Activated CD8-positive, alpha-beta memory T cell treated with anti-CD3 and anti-CD28 coated beads, Interleukin-2, amount 50 U/mL, for 48 hours (primary cell): ENCODE data around the gene CEP295NL.
"Not testable (repeated sequence)": the region's sequence is repeated elsewhere in the genome, so short reads cannot be mapped to it uniquely, and the experiment has no call there.

ENCODE experiments used
- DNase-seq: peaks from one replicate; pipeline ENCODE4 v3.0.0-alpha.2; 2020

The CEP295NL gene

GRCh38 chr17:78901806-78902205, 1.2 kb downstream of the CEP295NL start:
- DNase-seq = no peak

GRCh38 chr17:78900816-78901215, 2.2 kb downstream of the CEP295NL start:
- no peak for DNase-seq

GRCh38 chr17:78899361-78900260, 3.4 kb downstream of the CEP295NL start:
- DNase-seq = no peak

- DNase-seq = no peak
Observed at GRCh38 chr17:78898947-78899346, 4.1 kb downstream of the CEP295NL start.

GRCh38 chr17:78898075-78898836, 4.7 kb downstream of the CEP295NL start:
- no peak for DNase-seq

- no peak for DNase-seq
Observed at GRCh38 chr17:78897664-78898047, 5.3 kb downstream of the CEP295NL start.

- no peak for DNase-seq
Observed at GRCh38 chr17:78896834-78897663, 6.0 kb downstream of the CEP295NL start.

GRCh38 chr17:78896091-78896833, 6.7 kb downstream of the CEP295NL start:
- DNase-seq = no peak

- DNase-seq = no peak
Observed at GRCh38 chr17:78895322-78895721, 7.7 kb downstream of the CEP295NL start.

GRCh38 chr17:78893684-78894083, 9.3 kb downstream of the CEP295NL start:
- no peak for DNase-seq

GRCh38 chr17:78892936-78893379, 10.0 kb downstream of the CEP295NL start:
- DNase-seq = no peak

GRCh38 chr17:78892520-78892919, 10.5 kb downstream of the CEP295NL start:
- no peak for DNase-seq

GRCh38 chr17:78892062-78892456, 10.9 kb downstream of the CEP295NL start:
- DNase-seq = no peak

- DNase-seq = no peak
Observed at GRCh38 chr17:78891406-78892061, 11.5 kb downstream of the CEP295NL start.

GRCh38 chr17:78890498-78890897, 12.5 kb downstream of the CEP295NL start:
- DNase-seq = peak; percentile 68

GRCh38 chr17:78890096-78890495, 12.9 kb downstream of the CEP295NL start:
- not testable (repeated sequence) for DNase-seq

GRCh38 chr17:78889531-78889930, 13.5 kb downstream of the CEP295NL start:
- DNase-seq = no peak

GRCh38 chr17:78888941-78889518, 14.0 kb downstream of the CEP295NL start:
- DNase-seq = no peak

- no peak for DNase-seq
Observed at GRCh38 chr17:78886954-78887353, 16.0 kb downstream of the CEP295NL start.

- no peak for DNase-seq
Observed at GRCh38 chr17:78885956-78886355, 17.0 kb downstream of the CEP295NL start.
